GM12878 (cell line): Measurements from ENCODE around the gene SLC4A2. TPM values are rescaled to one million over a fixed set of nuclear protein-coding genes. Genes with fewer than 3 reads are reported as not detected.
A peak's percentile ranks its signal among the peaks of the same experiment; 100 is the strongest.
"Not testable (repeated sequence)": the region's sequence is repeated elsewhere in the genome, so short reads cannot be mapped to it uniquely, and the experiment has no call there.

Experiments
- ATAC-seq: fragments of 200-7000 bp; cut with Tn5 transposase; 3 replicates; pipeline ENCODE4 v1.9.1; 2020; ENCODE audit warnings: mild to moderate bottlenecking, moderate library complexity
- BruUV-seq: library from RNA; stranded (reverse); fragments of 400-500 nt; replicated peaks from 2 replicates; lab custom pipeline; 2021; lab: Mats Ljungman, UMichigan
- CTCF ChIA-PET: fragments of 300-600 bp; sonication (Branson Sonifier 250); formaldehyde crosslinking; extraction: SDS; loops from one replicate; lab custom pipeline; 2021; ENCODE audit warnings: inconsistent platforms; lab: Yijun Ruan, JAX
- POLR2A ChIA-PET: fragments of 350-600 bp; formaldehyde crosslinking; extraction: SDS; loops from one replicate; lab custom pipeline; 2021; ENCODE audit warnings: inconsistent platforms; lab: Charles Lee
- RAD21 ChIA-PET: fragments of 300-600 bp; sonication (Branson Sonifier 250); formaldehyde crosslinking; loops from one replicate; lab custom pipeline; 2023; ENCODE audit warnings: antibody characterized with exemption; ENCODE audit not compliant: unreplicated experiment; lab: Charles Lee
- SMC1A ChIA-PET: fragments of 300-600 bp; sonication (Branson Sonifier 250); formaldehyde crosslinking; loops from one replicate; lab custom pipeline; 2023; ENCODE audit not compliant: unreplicated experiment, uncharacterized antibody; lab: Charles Lee
- DNase-seq: peaks from one replicate; pipeline ENCODE4 v3.0.0-alpha.2; 2011; ENCODE audit warnings: low read depth, low spot score
- FAIRE-seq: peaks from 3 replicates; lab custom pipeline; 2011; peaks lifted over from hg19 to GRCh38; lab: Jason Lieb, UNC
- H2AFZ ChIP-seq: 2 replicates; pipeline ENCODE4 v1.6.0; 2011; ENCODE audit warnings: low read depth, low read length, control low read depth; ENCODE audit not compliant: control insufficient read depth
- H3K27ac ChIP-seq: 2 replicates; pipeline ENCODE4 v1.5.1; 2011; ENCODE audit warnings: control low read depth; ENCODE audit not compliant: control insufficient read depth, insufficient read depth
- H3K27me3 ChIP-seq, 2 experiments: replicated peaks in 1 of 2; 2 replicates each; pipeline versions ENCODE4 v1.6.0 to v1.6.1; 2011; ENCODE audit warnings: low read length in 1 of 2; ENCODE audit not compliant: control insufficient read depth in 2 of 2, insufficient read depth in 2 of 2
- H3K36me3 ChIP-seq, 2 experiments: 2 replicates each; pipeline ENCODE4 v1.5.1; 2011; ENCODE audit warnings: low read length in 1 of 2; ENCODE audit not compliant: control insufficient read depth in 2 of 2, insufficient read depth in 2 of 2
- H3K4me1 ChIP-seq: 2 replicates; pipeline ENCODE4 v1.6.1; 2011; ENCODE audit warnings: mild to moderate bottlenecking, low read length, moderate library complexity, mixed read lengths; ENCODE audit not compliant: control insufficient read depth, insufficient read depth
- H3K4me2 ChIP-seq: 2 replicates; pipeline ENCODE4 v1.6.0; 2011; ENCODE audit warnings: control low read depth; ENCODE audit not compliant: control insufficient read depth, insufficient read depth
- H3K4me3 ChIP-seq: fragments of 200-600 bp; sonication (generic); 2 replicates; pipeline ENCODE4 v1.5.1; 2016
- H3K79me2 ChIP-seq: 2 replicates; pipeline ENCODE4 v1.6.0; 2011; ENCODE audit warnings: low read length; ENCODE audit not compliant: control insufficient read depth, insufficient read depth
- H3K9ac ChIP-seq: 2 replicates; pipeline ENCODE4 v1.8.0; 2011; ENCODE audit warnings: low read length, control low read depth, mixed read lengths; ENCODE audit not compliant: control insufficient read depth, insufficient read depth
- H3K9me3 ChIP-seq: replicated peaks from 3 replicates; pipeline ENCODE4 v1.5.1; 2011; ENCODE audit warnings: mild to moderate bottlenecking, low read length; ENCODE audit not compliant: control insufficient read depth, insufficient read depth
- H4K20me1 ChIP-seq: 2 replicates; pipeline ENCODE4 v1.6.0; 2011; ENCODE audit not compliant: control insufficient read depth, insufficient read depth
- BHLHE40 ChIP-seq, 2 experiments: fragments of 450-650 bp in 1 of 2; IDR thresholded peaks; 2 replicates each; pipeline ENCODE4 v1.6.1; 2011 to 2017; ENCODE audit warnings: low read depth in 2 of 2, borderline replicate concordance in 1 of 2, improper control_type of control experiment in 1 of 2, low read length in 1 of 2, mild to moderate bottlenecking in 1 of 2
- RAD51 ChIP-seq: fragments of 450-650 bp; IDR thresholded peaks from 2 replicates; pipeline ENCODE4 v1.6.1; 2016; ENCODE audit warnings: moderate library complexity, mild to moderate bottlenecking, inconsistent platforms
- WGBS: methylation state at CpG from one replicate; pipeline ENCODE4 v1.1.6; 2016; ENCODE audit warnings: low lambda C conversion rate; ENCODE audit not compliant: insufficient replicate concordance, insufficient coverage; ENCODE audit errors: missing lambda C conversion rate; 5-methylcytosine and 5-hydroxymethylcytosine counted together
- in situ Hi-C: fragments of 300-500 bp; cut with MboI; formaldehyde crosslinking; loops from 9 replicates; pipeline ENCODE4 v1.14.3; 2018; ENCODE audit warnings: mixed read lengths
- intact Hi-C: fragments of 100-400 bp; cut with micrococcal nuclease; formaldehyde crosslinking; loops from one replicate; pipeline ENCODE4 v1.14.2; 2022; ENCODE audit not compliant: unreplicated experiment
- polyA plus RNA-seq, 11 experiments: library from polyadenylated mRNA; depleted of rRNA in 4 of 11; unstranded in 6 of 11; stranded (reverse) in 5 of 11; fragments of >200 nt; fragmentation: Nextera tagmentation in 4 of 11; fragmentation: Illumina TruSeq in 1 of 11; extraction: Ambion mirVana in 4 of 11; extraction: Trizol in 1 of 11; gene quantifications; 1 replicate in 1 of 11; 2 replicates in 10 of 11; pipeline versions ENCODE4 v1.2.1 to v1.2.3, GENCODE V29; 2011 to 2016; ENCODE audit warnings: inconsistent platforms in 2 of 11, missing spikeins in 2 of 11, low read depth in 1 of 11
- total RNA-seq, 4 experiments: library from RNA; depleted of rRNA in 3 of 4; stranded (reverse); fragments of >200 nt in 3 of 4; fragmentation: Illumina TruSeq in 1 of 4; extraction: Trizol in 1 of 4; gene quantifications; 2 replicates each; pipeline versions ENCODE4 v1.2.1 to v1.2.3, GENCODE V29; 2013 to 2021
- TF ChIP-seq, protein P1 (sequence below): IDR thresholded peaks from 2 replicates; pipeline ENCODE4 v1.6.1; 2011; ENCODE audit warnings: borderline replicate concordance, low read depth, mild to moderate bottlenecking, moderate library complexity, mixed read lengths, low read length; ENCODE audit not compliant: insufficient read depth; ENCODE audit errors: extremely low read length

Gene SLC4A2
- total and polyA plus RNA-seq, 10 of the 15 experiments (the other 5 are each of a cell fraction or from before 2014, with no cell fraction given): 2.7 to 78.6 (median 30.1) TPM

GRCh38 chr7:151027728-151028130 is 31.7 kb upstream of the SLC4A2 start:
- WGBS: 11% methylated on average over 16 of the region's 16 CpGs
- H3K27ac ChIP-seq, FAIRE-seq, BruUV-seq, H3K27me3 ChIP-seq, H3K9me3 ChIP-seq, H4K20me1 ChIP-seq, DNase-seq, in situ Hi-C loops, H3K79me2 ChIP-seq, H3K36me3 ChIP-seq, H3K9ac ChIP-seq, H3K4me1 ChIP-seq: not testable (repeated sequence)
- ChIA-PET SMC1A (interaction anchor here (0.7 to 2.3 kb wide), 7 partner anchors 17 to 748 kb away, joined by 3 to 16 read pairs (median 5); partner anchors contain the start of genes ABCF2 and AGAP3), POLR2A (interaction anchor here (0.5 to 2.4 kb wide), 5 partner anchors 31 to 1844 kb away, joined by 3 to 14 read pairs (median 3); partner anchors contain the start of genes FASTK and TMUB1), RAD21 (interaction anchor here (0.8 to 1.5 kb wide), 8 partner anchors 17 to 81 kb away, joined by 3 to 10 read pairs (median 3); partner anchors contain the start of gene FASTK), CTCF (interaction anchor here (0.7 to 6.0 kb wide), 11 partner anchors 9 to 249 kb away, joined by 3 to 35 read pairs (median 5); partner anchors contain the start of gene CDK5)
- ATAC-seq: peak; percentile 3
- intact Hi-C loops: loop anchor here (1.0 to 2.0 kb wide), 3 partner anchors 31 to 83 kb away; partner anchors contain the start of gene TMUB1
- TF ChIP-seq RAD51: peak; percentile 59
- peak; percentile 44 to 81; a peak in 3 of 4 replicates for TF ChIP-seq BHLHE40 (IDR thresholded peaks at IDR 0.05; ENCODE audit: borderline replicate concordance in 1 of 2, low read depth in 2 of 2, low read length in 1 of 2)
- TF ChIP-seq, protein P1, sequence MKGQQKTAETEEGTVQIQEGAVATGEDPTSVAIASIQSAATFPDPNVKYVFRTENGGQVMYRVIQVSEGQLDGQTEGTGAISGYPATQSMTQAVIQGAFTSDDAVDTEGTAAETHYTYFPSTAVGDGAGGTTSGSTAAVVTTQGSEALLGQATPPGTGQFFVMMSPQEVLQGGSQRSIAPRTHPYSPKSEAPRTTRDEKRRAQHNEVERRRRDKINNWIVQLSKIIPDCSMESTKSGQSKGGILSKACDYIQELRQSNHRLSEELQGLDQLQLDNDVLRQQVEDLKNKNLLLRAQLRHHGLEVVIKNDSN: peak; percentile 17
- H3K4me2 ChIP-seq: peak overlapping the region; percentile 32
- H3K4me3 ChIP-seq: peak overlapping the region; percentile 81
- H2AFZ ChIP-seq: peak overlapping the region; percentile 52
